ENCODE results near the gene TRIM72. TPM values are rescaled to one million over a fixed set of nuclear protein-coding genes. Genes with fewer than 3 reads are reported as not detected.
"Not testable (repeated sequence)": the region's sequence is repeated elsewhere in the genome, so short reads cannot be mapped to it uniquely, and the experiment has no call there.

TRIM72 gene
- polyA plus RNA-seq, 1 donor (not counting 4 experiments of a cell fraction or from before 2014, with no cell fraction given), result not detected

- no peaks in the 10 kb centered on the region for H4K20me1 ChIP-seq (ENCODE audit: control insufficient read depth, extremely low read depth, insufficient read depth, low read length)
- no peaks in the 10 kb centered on the region for H3K79me2 ChIP-seq (ENCODE audit: control insufficient read depth, insufficient read depth, low read length)
- H3K27ac ChIP-seq (ENCODE audit: control insufficient read depth, insufficient read depth, low read length), result no peak overlapping the region
- H2AFZ ChIP-seq (ENCODE audit: control insufficient read depth, low read length), result no peak overlapping the region
- no peaks in the 10 kb centered on the region for H3K36me3 ChIP-seq (ENCODE audit: control insufficient read depth in 2 of 2, extremely low read depth in 1 of 2, insufficient read depth in 2 of 2, low read length in 2 of 2)
- dilution Hi-C loops (cut with MboI; ENCODE audit: extremely low pct_ligation_motif_present, low sequenced_read_pairs), result no loop called here
- no peak overlapping the region for H3K4me3 ChIP-seq (ENCODE audit: control insufficient read depth in 2 of 3, extremely low read depth in 1 of 3, insufficient read depth in 2 of 3, low read depth in 1 of 3, low read length in 3 of 3)
- DNase-seq (ENCODE audit: low read depth, low spot score), result no peak
- TF ChIP-seq, protein P1, sequence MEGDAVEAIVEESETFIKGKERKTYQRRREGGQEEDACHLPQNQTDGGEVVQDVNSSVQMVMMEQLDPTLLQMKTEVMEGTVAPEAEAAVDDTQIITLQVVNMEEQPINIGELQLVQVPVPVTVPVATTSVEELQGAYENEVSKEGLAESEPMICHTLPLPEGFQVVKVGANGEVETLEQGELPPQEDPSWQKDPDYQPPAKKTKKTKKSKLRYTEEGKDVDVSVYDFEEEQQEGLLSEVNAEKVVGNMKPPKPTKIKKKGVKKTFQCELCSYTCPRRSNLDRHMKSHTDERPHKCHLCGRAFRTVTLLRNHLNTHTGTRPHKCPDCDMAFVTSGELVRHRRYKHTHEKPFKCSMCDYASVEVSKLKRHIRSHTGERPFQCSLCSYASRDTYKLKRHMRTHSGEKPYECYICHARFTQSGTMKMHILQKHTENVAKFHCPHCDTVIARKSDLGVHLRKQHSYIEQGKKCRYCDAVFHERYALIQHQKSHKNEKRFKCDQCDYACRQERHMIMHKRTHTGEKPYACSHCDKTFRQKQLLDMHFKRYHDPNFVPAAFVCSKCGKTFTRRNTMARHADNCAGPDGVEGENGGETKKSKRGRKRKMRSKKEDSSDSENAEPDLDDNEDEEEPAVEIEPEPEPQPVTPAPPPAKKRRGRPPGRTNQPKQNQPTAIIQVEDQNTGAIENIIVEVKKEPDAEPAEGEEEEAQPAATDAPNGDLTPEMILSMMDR (optimal IDR thresholded peaks at IDR 0.05 in 1 of 3, IDR thresholded peaks at IDR 0.05 in 1 of 3, conservative IDR thresholded peaks at IDR 0.05 in 1 of 3; ENCODE audit: extremely low read depth in 1 of 3, insufficient read depth in 2 of 3, low read length in 3 of 3), result no peak
- no peak for TF ChIP-seq EZH2 (IDR thresholded peaks at IDR 0.05; ENCODE audit: low read length)
- H3K27me3 ChIP-seq (ENCODE audit: control insufficient read depth, extremely low read depth, insufficient read depth, low read length), result no peaks in the 10 kb centered on the region
- no peaks in the 10 kb centered on the region for H3K9me1 ChIP-seq (ENCODE audit: control insufficient read depth, extremely low read depth, insufficient read depth, low read length)
- FAIRE-seq, result no peak
- no peaks in the 10 kb centered on the region for H3K9me3 ChIP-seq (ENCODE audit: control insufficient read depth, low read depth, low read length)
- peaks cover 27% of the 10 kb centered on the region for H3K4me1 ChIP-seq (ENCODE audit: control insufficient read depth, extremely low read depth, insufficient read depth, low read length)
- no peak overlapping the region for H3K9ac ChIP-seq (ENCODE audit: control insufficient read depth, extremely low read depth, insufficient read depth, low read length)
- no peak overlapping the region for H3K4me2 ChIP-seq (ENCODE audit: control insufficient read depth, extremely low read depth, insufficient read depth, low read depth, low read length)
Measured at GRCh38 chr16:31268891-31269290, 55.0 kb downstream of the TRIM72 start.

DNA sequence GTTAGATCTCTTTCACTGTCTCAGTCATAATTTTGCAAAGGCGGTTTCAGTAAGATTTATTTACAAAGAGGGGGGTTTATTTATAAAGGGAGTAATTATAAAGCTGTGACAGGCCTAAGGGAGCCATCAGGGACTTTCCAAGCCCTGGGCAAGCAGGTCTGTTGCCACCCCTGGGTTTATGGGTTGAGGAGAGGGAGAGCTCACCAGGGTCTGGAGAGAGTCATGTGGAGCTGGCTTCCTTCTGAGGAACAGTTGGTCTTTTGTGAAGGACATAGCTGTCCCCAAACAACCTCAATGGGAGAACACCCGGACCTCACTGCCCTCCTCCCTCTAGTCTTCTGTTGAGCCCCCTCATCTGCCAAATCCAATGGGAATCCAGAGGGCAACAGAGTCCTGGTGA lies 55.6 kb downstream of the TRIM72 start:
- Histone ChIP-seq H4K20me1 (ENCODE audit: control insufficient read depth, extremely low read depth, insufficient read depth, low read length) (no peaks in the 10 kb centered on the region), H3K9me3 (ENCODE audit: control insufficient read depth, low read depth, low read length) (no peaks in the 10 kb centered on the region), H3K79me2 (ENCODE audit: control insufficient read depth, insufficient read depth, low read length) (no peaks in the 10 kb centered on the region), H3K36me3 (ENCODE audit: control insufficient read depth in 2 of 2, extremely low read depth in 1 of 2, insufficient read depth in 2 of 2, low read length in 2 of 2) (no peaks in the 10 kb centered on the region), H3K9me1 (ENCODE audit: control insufficient read depth, extremely low read depth, insufficient read depth, low read length) (no peaks in the 10 kb centered on the region), H3K27me3 (ENCODE audit: control insufficient read depth, extremely low read depth, insufficient read depth, low read length) (no peaks in the 10 kb centered on the region), H3K4me2 (ENCODE audit: control insufficient read depth, extremely low read depth, insufficient read depth, low read depth, low read length) (no peak overlapping the region), H3K9ac (ENCODE audit: control insufficient read depth, extremely low read depth, insufficient read depth, low read length) (no peak overlapping the region), H3K27ac (ENCODE audit: control insufficient read depth, insufficient read depth, low read length) (no peak overlapping the region), H3K4me1 (ENCODE audit: control insufficient read depth, extremely low read depth, insufficient read depth, low read length) (peaks cover 33% of the 10 kb centered on the region), H2AFZ (ENCODE audit: control insufficient read depth, low read length) (no peak overlapping the region), H3K4me3 (ENCODE audit: control insufficient read depth in 2 of 3, extremely low read depth in 1 of 3, insufficient read depth in 2 of 3, low read depth in 1 of 3, low read length in 3 of 3) (no peak overlapping the region)
- FAIRE-seq, result no peak
- DNase-seq (ENCODE audit: low read depth, low spot score), result no peak
- TF ChIP-seq, protein P1 (optimal IDR thresholded peaks at IDR 0.05 in 1 of 3, IDR thresholded peaks at IDR 0.05 in 1 of 3, conservative IDR thresholded peaks at IDR 0.05 in 1 of 3; ENCODE audit: extremely low read depth in 1 of 3, insufficient read depth in 2 of 3, low read length in 3 of 3), result no peak
- TF ChIP-seq EZH2 (IDR thresholded peaks at IDR 0.05; ENCODE audit: low read length), result no peak
- dilution Hi-C loops (cut with MboI; ENCODE audit: extremely low pct_ligation_motif_present, low sequenced_read_pairs), result no loop called here

DNA sequence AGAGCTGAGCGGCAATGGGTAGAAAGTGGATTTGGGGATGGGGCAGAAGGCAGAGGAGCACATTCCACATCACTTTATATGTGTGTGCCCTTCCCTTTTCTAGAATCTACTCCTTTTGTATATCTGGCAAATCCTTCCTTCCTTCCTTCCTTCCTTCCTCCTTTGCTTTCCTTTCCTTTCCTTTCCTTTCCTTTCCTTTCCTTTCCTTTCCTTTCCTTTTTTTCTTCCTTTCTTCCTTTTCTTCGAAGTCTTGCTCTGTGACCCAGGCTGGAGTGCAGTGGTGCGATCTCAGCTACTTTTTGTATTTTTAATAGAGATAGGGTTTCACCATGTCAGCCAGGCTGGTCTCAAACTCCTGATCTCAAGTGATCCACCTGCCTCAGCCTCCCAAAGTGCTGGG lies 56.1 kb downstream of the TRIM72 start:
- H3K4me1 ChIP-seq (ENCODE audit: control insufficient read depth, extremely low read depth, insufficient read depth, low read length), result peaks cover 36% of the 10 kb centered on the region
- H3K4me3 ChIP-seq (ENCODE audit: control insufficient read depth in 2 of 3, extremely low read depth in 1 of 3, insufficient read depth in 2 of 3, low read depth in 1 of 3, low read length in 3 of 3); dilution Hi-C loops (cut with MboI; ENCODE audit: extremely low pct_ligation_motif_present, low sequenced_read_pairs); H3K27ac ChIP-seq (ENCODE audit: control insufficient read depth, insufficient read depth, low read length); H3K27me3 ChIP-seq (ENCODE audit: control insufficient read depth, extremely low read depth, insufficient read depth, low read length); H4K20me1 ChIP-seq (ENCODE audit: control insufficient read depth, extremely low read depth, insufficient read depth, low read length); H3K9ac ChIP-seq (ENCODE audit: control insufficient read depth, extremely low read depth, insufficient read depth, low read length); H3K9me3 ChIP-seq (ENCODE audit: control insufficient read depth, low read depth, low read length); FAIRE-seq; H3K79me2 ChIP-seq (ENCODE audit: control insufficient read depth, insufficient read depth, low read length); H3K36me3 ChIP-seq (ENCODE audit: control insufficient read depth in 2 of 2, extremely low read depth in 1 of 2, insufficient read depth in 2 of 2, low read length in 2 of 2); H3K9me1 ChIP-seq (ENCODE audit: control insufficient read depth, extremely low read depth, insufficient read depth, low read length); H2AFZ ChIP-seq (ENCODE audit: control insufficient read depth, low read length); DNase-seq (ENCODE audit: low read depth, low spot score); H3K4me2 ChIP-seq (ENCODE audit: control insufficient read depth, extremely low read depth, insufficient read depth, low read depth, low read length): not testable (repeated sequence)
